DOHH2 (cell line): Measurements from ENCODE around the gene GALNTL6.

Experiments used
- CTCF ChIP-seq: fragments of 200-600 bp; sonication (generic); IDR thresholded peaks from one replicate; pipeline ENCODE4 v1.5.1; 2014; ENCODE audit warnings: antibody characterized with exemption, mild to moderate bottlenecking, low read depth, low read length; ENCODE audit not compliant: poor library complexity, severe bottlenecking
- EZH2phosphoT487 ChIP-seq: fragments of 200-600 bp; sonication (generic); IDR thresholded peaks from 2 replicates; pipeline ENCODE4 v1.6.1; 2017; ENCODE audit warnings: borderline replicate concordance, mild to moderate bottlenecking, antibody characterized with exemption, low read length, moderate library complexity, mixed read lengths

- no peak for TF ChIP-seq CTCF
- TF ChIP-seq EZH2phosphoT487: no peak
Measured at GRCh38 chr4:172651961-172652360, 838.8 kb downstream of the GALNTL6 start.
